Activated naive CD4-positive, alpha-beta T cell treated with anti-CD3 and anti-CD28 coated beads, Interleukin-2, amount 50 U/mL, for 72 hours (primary cell): Measurements from ENCODE around the gene TMEM201. TPM values are rescaled to one million over a fixed set of nuclear protein-coding genes. Genes with fewer than 3 reads are reported as not detected.
"Not testable (repeated sequence)": the region's sequence is repeated elsewhere in the genome, so short reads cannot be mapped to it uniquely, and the experiment has no call there.

Experiments
- ATAC-seq, 2 donors: fragments of 150-1000 bp; cut with Tn5 transposase; 2 replicates each; pipeline ENCODE4 v1.10.0; 2021; ENCODE audit warnings: mild to moderate bottlenecking in 2 of 2, moderate library complexity in 2 of 2
- DNase-seq, 2 donors: peaks; one replicate each; pipeline ENCODE4 v3.0.0; 2021 to 2022; ENCODE audit warnings: low spot score in 2 of 2
- H3K27ac Mint-ChIP-seq, 2 donors: one replicate each; pipeline ENCODE4 v1.8.0; 2022; ENCODE audit warnings: mild to moderate bottlenecking in 2 of 2, mixed read lengths in 2 of 2
- H3K36me3 Mint-ChIP-seq, 2 donors: one replicate each; pipeline ENCODE4 v1.8.0; 2022; ENCODE audit warnings: mixed read lengths in 2 of 2
- H3K9me3 Mint-ChIP-seq, 2 donors: one replicate each; pipeline ENCODE4 v1.8.0; 2022; ENCODE audit warnings: mixed read lengths in 2 of 2
- total RNA-seq, 2 donors: library from RNA; stranded (reverse); gene quantifications; one replicate each; pipeline ENCODE4 v1.2.3, GENCODE V29; 2022

The TMEM201 gene
- total RNA-seq, 2 donors from 2014 or later, result 14.8 to 16.5 TPM

GRCh38 chr1:9624081-9624480 lies 35.4 kb downstream of the TMEM201 start:
- Mint-ChIP-seq H3K36me3 (peaks cover 0 to 4% of the 10 kb centered on the region in 2 donors), H3K9me3 (no peaks in the 10 kb centered on the region), H3K27ac (no peak overlapping the region)
- ATAC-seq (no peak), DNase-seq (no peak)

- H3K36me3 Mint-ChIP-seq, H3K9me3 Mint-ChIP-seq, H3K27ac Mint-ChIP-seq, ATAC-seq, DNase-seq: not testable (repeated sequence)
Measured at GRCh38 chr1:9625030-9625429, 36.3 kb downstream of the TMEM201 start.

GRCh38 chr1:9626201-9626608 lies 37.5 kb downstream of the TMEM201 start:
- H3K36me3 Mint-ChIP-seq, result peaks cover 16 to 19% of the 10 kb centered on the region in 2 donors
- H3K27ac Mint-ChIP-seq, result peak overlapping the region; percentile 60 to 70
- ATAC-seq, result no peak
- DNase-seq, result peak in 1 of 2 donors; percentile 18
- H3K9me3 Mint-ChIP-seq, result no peaks in the 10 kb centered on the region

GRCh38 chr1:9628541-9629444 lies 40.1 kb downstream of the TMEM201 start:
- ATAC-seq (peak; percentile 54 to 56), DNase-seq (peak; percentile 66 to 86)
- Mint-ChIP-seq H3K27ac (peak overlapping the region; percentile 94 to 95), H3K9me3 (no peaks in the 10 kb centered on the region), H3K36me3 (peaks cover 30 to 40% of the 10 kb centered on the region in 2 donors)

GRCh38 chr1:9629445-9630201 lies 40.9 kb downstream of the TMEM201 start:
- Mint-ChIP-seq H3K9me3 (no peaks in the 10 kb centered on the region), H3K27ac (peak overlapping the region; percentile 92 to 95), H3K36me3 (peaks cover 36 to 48% of the 10 kb centered on the region in 2 donors)
- DNase-seq, result peak; percentile 66 to 90
- peak; percentile 59 to 66 for ATAC-seq

GRCh38 chr1:9630331-9631111 lies 41.8 kb downstream of the TMEM201 start:
- Mint-ChIP-seq H3K9me3 (peaks cover 0 to 4% of the 10 kb centered on the region in 2 donors), H3K27ac (peak overlapping the region; percentile 86 to 95), H3K36me3 (peaks cover 45 to 57% of the 10 kb centered on the region in 2 donors)
- no peak for ATAC-seq
- peak; percentile 24 to 64 for DNase-seq

- no peak for DNase-seq
- H3K9me3 Mint-ChIP-seq, result peaks cover 0 to 4% of the 10 kb centered on the region in 2 donors
- peaks cover 47 to 65% of the 10 kb centered on the region in 2 donors for H3K36me3 Mint-ChIP-seq
- no peak for ATAC-seq
- H3K27ac Mint-ChIP-seq, result peak overlapping the region in 1 of 2 donors; percentile 95
Measured at GRCh38 chr1:9631613-9632012, 42.9 kb downstream of the TMEM201 start.

- Mint-ChIP-seq H3K9me3 (peaks cover 0 to 4% of the 10 kb centered on the region in 2 donors), H3K36me3 (peaks cover 44 to 76% of the 10 kb centered on the region in 2 donors), H3K27ac (peak overlapping the region in 1 of 2 donors; percentile 29)
- no peak for ATAC-seq
- DNase-seq, result no peak
Measured at GRCh38 chr1:9633493-9633892, 44.8 kb downstream of the TMEM201 start.

- DNase-seq, result no peak
- H3K27ac Mint-ChIP-seq, result peak overlapping the region in 1 of 2 donors; percentile 12
- H3K36me3 Mint-ChIP-seq, result peaks cover 44 to 77% of the 10 kb centered on the region in 2 donors
- peaks cover 0 to 4% of the 10 kb centered on the region in 2 donors for H3K9me3 Mint-ChIP-seq
- ATAC-seq, result no peak
Measured at GRCh38 chr1:9634582-9634981, 45.9 kb downstream of the TMEM201 start.

GRCh38 chr1:9639227-9639626 lies 50.5 kb downstream of the TMEM201 start:
- Mint-ChIP-seq H3K9me3 (peaks cover 0 to 4% of the 10 kb centered on the region in 2 donors), H3K27ac (peak overlapping the region in 1 of 2 donors; percentile 46), H3K36me3 (peaks cover 23 to 60% of the 10 kb centered on the region in 2 donors)
- ATAC-seq (no peak), DNase-seq (no peak)

- no peaks in the 10 kb centered on the region for H3K9me3 Mint-ChIP-seq
- peak overlapping the region in 1 of 2 donors; percentile 6 for H3K27ac Mint-ChIP-seq
- peak; percentile 40 to 76 for ATAC-seq
- H3K36me3 Mint-ChIP-seq, result peaks cover 8 to 28% of the 10 kb centered on the region in 2 donors
- DNase-seq, result no peak
Measured at GRCh38 chr1:9643351-9644256, 54.9 kb downstream of the TMEM201 start.

GRCh38 chr1:9646037-9646436 lies 57.3 kb downstream of the TMEM201 start:
- Mint-ChIP-seq H3K9me3 (no peaks in the 10 kb centered on the region), H3K27ac (no peak overlapping the region), H3K36me3 (peaks cover 5 to 15% of the 10 kb centered on the region in 2 donors)
- ATAC-seq (no peak), DNase-seq (no peak)

GRCh38 chr1:9648171-9648570 lies 59.5 kb downstream of the TMEM201 start:
- DNase-seq (no peak), ATAC-seq (no peak)
- Mint-ChIP-seq H3K9me3 (no peaks in the 10 kb centered on the region), H3K27ac (no peak overlapping the region), H3K36me3 (peaks cover 12 to 15% of the 10 kb centered on the region in 2 donors)

GRCh38 chr1:9649769-9650168 lies 61.1 kb downstream of the TMEM201 start:
- DNase-seq, result no peak
- Mint-ChIP-seq H3K9me3 (no peaks in the 10 kb centered on the region), H3K36me3 (peaks cover 24 to 27% of the 10 kb centered on the region in 2 donors), H3K27ac (no peak overlapping the region)
- no peak for ATAC-seq

GRCh38 chr1:9651220-9651564 lies 62.5 kb downstream of the TMEM201 start:
- Mint-ChIP-seq H3K27ac (peak overlapping the region; percentile 76 to 97), H3K36me3 (peaks cover 24 to 27% of the 10 kb centered on the region in 2 donors), H3K9me3 (no peaks in the 10 kb centered on the region)
- no peak for ATAC-seq
- no peak for DNase-seq
